Breast epithelium (tissue), 3 donors: ENCODE results near the gene DNAJB8.

Source experiments
- POLR2A ChIP-seq: fragments of 450-650 bp; IDR thresholded peaks from one replicate; pipeline ENCODE4 v1.6.1; 2016; ENCODE audit warnings: antibody characterized with exemption, mild to moderate bottlenecking, moderate library complexity
- POLR2AphosphoS5 ChIP-seq, 3 donors: sonication (generic); formaldehyde crosslinking; IDR thresholded peaks; one replicate each; pipeline ENCODE4 v1.6.1; 2017; ENCODE audit warnings: antibody characterized with exemption in 3 of 3
- TF ChIP-seq, protein P1 (sequence below), 3 donors: fragments of 450-650 bp; IDR thresholded peaks; one replicate each; pipeline ENCODE4 v1.5.1; 2016 to 2017; ENCODE audit warnings: antibody characterized with exemption in 3 of 3, mild to moderate bottlenecking in 3 of 3, moderate library complexity in 3 of 3

DNA sequence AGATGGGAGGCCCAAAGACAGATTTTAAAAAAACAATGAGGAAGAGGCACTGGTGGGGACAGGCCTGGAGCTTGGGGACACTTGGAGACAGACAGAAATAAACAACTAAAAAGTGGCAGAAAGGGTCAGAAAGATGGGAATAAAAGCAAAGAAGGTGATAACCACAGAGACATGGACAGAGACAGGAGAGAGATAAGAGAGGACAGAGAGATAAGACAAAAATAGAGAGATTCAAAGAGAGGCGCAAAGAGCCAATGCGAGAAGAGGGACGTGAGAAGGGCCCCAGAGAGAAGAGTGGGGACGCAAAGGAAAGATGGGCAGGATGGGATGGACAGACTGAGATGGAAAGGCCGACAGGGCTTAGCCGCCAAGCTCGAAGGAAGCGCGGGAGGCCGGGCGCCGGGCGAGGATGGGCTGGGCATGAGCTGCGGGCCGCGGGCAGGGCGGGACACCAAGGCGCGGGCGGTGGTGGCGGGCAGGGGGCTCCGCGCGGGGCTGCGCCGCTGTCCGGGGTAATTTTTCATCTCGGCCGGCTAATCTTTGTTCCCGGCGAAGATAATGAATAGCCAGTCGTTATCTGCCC, 29.4 kb upstream of the DNAJB8 start:
- TF ChIP-seq, protein P1, sequence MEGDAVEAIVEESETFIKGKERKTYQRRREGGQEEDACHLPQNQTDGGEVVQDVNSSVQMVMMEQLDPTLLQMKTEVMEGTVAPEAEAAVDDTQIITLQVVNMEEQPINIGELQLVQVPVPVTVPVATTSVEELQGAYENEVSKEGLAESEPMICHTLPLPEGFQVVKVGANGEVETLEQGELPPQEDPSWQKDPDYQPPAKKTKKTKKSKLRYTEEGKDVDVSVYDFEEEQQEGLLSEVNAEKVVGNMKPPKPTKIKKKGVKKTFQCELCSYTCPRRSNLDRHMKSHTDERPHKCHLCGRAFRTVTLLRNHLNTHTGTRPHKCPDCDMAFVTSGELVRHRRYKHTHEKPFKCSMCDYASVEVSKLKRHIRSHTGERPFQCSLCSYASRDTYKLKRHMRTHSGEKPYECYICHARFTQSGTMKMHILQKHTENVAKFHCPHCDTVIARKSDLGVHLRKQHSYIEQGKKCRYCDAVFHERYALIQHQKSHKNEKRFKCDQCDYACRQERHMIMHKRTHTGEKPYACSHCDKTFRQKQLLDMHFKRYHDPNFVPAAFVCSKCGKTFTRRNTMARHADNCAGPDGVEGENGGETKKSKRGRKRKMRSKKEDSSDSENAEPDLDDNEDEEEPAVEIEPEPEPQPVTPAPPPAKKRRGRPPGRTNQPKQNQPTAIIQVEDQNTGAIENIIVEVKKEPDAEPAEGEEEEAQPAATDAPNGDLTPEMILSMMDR (IDR thresholded peaks at IDR 0.05), result no peak
- no peak for TF ChIP-seq POLR2A
- no peak for TF ChIP-seq POLR2AphosphoS5 (IDR thresholded peaks at IDR 0.05)
